Skin epidermis (tissue), 12 donors: Measurements from ENCODE around the gene HBB.
"Not testable (repeated sequence)": the region's sequence is repeated elsewhere in the genome, so short reads cannot be mapped to it uniquely, and the experiment has no call there.

Experiments used
- H3K27ac ChIP-seq, 21 experiments: fragments of 200-600 bp; sonication (generic) in 11 of 21; one replicate each; pipeline ENCODE4 v1.5.0; 2020; ENCODE audit warnings: mild to moderate bottlenecking in 3 of 21, inconsistent platforms in 2 of 21, moderate library complexity in 2 of 21
- H3K4me3 ChIP-seq, 7 experiments: fragments of 200-600 bp; sonication (generic) in 2 of 7; one replicate each; pipeline ENCODE4 v1.5.0; 2020; ENCODE audit warnings: inconsistent platforms in 2 of 7, mild to moderate bottlenecking in 2 of 7, moderate library complexity in 1 of 7

HBB gene

GRCh38 chr11:5226732-5227310, at the start of gene HBB:
HBB (minus strand) TSS chr11:5227071; CDS start chr11:5227021, 50 bp downstream.
- Histone ChIP-seq H3K4me3 (no peak within 1 kb of the TSS), H3K27ac (no peak within 1 kb of the TSS)

DNA sequence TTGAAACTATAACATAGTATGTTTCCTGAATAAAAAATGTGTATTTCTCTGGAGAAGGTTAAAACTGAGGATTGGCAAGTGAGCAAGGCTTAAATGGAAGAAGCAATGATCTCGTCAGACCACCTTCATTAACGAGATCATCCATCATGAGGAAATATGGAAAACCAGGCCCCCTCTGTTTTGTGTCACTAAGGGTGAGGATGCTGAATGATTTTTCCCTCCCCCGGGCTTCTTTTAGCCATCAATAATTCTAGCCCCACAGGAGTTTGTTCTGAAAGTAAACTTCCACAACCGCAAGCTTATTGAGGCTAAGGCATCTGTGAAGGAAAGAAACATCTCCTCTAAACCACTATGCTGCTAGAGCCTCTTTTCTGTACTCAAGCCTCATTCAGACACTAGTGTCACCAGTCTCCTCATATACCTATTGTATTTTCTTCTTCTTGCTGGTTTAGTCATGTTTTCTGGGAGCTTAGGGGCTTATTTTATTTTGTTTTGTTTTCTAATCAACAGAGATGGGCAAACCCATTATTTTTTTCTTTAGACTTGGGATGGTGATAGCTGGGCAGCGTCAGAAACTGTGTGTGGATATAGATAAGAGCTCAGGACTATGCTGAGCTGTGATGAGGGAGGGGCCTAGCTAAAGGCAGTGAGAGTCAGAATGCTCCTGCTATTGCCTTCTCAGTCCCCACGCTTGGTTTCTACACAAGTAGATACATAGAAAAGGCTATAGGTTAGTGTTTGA, 48.7 kb upstream of the HBB start:
- no peak overlapping the region for H3K27ac ChIP-seq
- no peak overlapping the region for H3K4me3 ChIP-seq

GRCh38 chr11:5274395-5274794, 47.5 kb upstream of the HBB start:
- Histone ChIP-seq H3K4me3 (no peak overlapping the region), H3K27ac (no peak overlapping the region)

- H3K27ac ChIP-seq, result no peak overlapping the region
- no peak overlapping the region for H3K4me3 ChIP-seq
These were observed 45.6 kb upstream of the HBB start for GRCh38 chr11:5272395-5273017.

DNA sequence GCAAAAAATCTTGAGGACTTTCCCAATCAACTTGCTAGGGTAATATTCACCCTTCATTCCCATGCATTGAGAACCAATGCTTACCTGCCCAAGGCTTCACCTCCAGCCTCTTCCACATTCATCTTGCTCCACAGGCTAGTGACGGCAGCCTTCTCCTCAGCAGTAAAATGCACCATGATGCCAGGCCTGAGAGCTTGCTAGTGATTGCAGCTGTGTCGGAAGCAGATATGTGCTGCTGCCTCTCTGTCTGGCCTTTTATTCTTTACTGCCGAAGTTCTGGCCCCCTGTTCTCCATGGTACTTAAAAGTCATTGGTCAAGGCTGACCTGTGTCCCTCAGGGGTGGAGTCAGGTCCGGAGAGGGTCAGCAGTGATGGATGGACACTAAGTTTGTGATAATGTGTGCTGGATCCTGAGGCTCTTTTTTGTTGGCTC, 42.9 kb upstream of the HBB start, which contains the start of gene HBE1:
TSS of gene HBE1 (minus strand) at position 231 of the 433 bp plus-strand sequence. CDS start at position 176, 55 bp downstream.
- no peak within 1 kb of the TSS for H3K4me3 ChIP-seq
- H3K27ac ChIP-seq, result no peak within 1 kb of the TSS

DNA sequence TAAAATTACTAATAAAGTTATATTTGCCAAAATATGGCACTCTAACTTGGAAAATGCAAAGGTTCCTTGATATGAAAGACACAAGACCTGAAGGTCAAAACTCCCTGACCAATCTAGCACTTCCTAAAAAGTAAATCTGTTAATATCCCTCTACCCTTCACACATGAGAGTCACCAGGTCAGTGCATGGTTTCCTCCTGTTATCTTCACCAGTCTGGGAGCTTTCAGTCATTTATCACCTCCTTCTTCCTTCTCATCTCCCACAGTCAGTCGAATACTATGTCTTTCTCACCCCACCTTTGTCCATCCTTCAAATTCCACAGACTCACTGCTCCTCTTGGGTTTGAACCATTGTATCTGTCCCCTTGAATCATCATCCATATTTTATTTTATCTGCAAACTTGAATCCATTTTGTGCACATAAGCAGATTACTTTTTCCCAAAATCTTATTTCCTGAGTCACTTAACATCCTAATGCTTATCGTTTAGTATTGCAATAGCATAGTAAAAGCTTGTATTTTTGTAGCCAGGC, 40.2 kb upstream of the HBB start:
- Histone ChIP-seq H3K4me3 (no peak overlapping the region), H3K27ac (no peak overlapping the region)

GRCh38 chr11:5266609-5267008, 39.7 kb upstream of the HBB start:
- H3K4me3 ChIP-seq, result no peak overlapping the region

DNA sequence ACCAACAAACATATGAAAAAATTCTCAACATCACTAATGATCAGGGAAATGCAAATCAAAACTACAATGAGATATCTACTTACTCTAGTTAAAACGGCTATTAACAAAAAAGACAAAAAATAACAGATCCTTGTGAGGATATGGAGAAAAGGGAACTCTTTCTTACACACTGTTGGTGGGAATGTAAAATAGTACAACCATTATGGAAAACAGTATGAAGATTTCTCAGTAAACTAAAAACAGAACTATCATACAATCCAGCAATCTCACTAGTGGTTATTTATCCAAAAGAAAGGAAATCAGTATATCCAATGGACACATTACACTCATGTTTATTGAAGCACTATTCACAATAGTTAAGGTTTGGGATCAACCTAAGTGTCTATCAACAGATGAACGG, 39.0 kb upstream of the HBB start:
- Histone ChIP-seq H3K27ac (no peak overlapping the region), H3K4me3 (no peak overlapping the region)

More at GRCh38 chr11:5266609-5267008, 39.7 kb upstream of the HBB start:
- H3K27ac ChIP-seq, result no peak overlapping the region

DNA sequence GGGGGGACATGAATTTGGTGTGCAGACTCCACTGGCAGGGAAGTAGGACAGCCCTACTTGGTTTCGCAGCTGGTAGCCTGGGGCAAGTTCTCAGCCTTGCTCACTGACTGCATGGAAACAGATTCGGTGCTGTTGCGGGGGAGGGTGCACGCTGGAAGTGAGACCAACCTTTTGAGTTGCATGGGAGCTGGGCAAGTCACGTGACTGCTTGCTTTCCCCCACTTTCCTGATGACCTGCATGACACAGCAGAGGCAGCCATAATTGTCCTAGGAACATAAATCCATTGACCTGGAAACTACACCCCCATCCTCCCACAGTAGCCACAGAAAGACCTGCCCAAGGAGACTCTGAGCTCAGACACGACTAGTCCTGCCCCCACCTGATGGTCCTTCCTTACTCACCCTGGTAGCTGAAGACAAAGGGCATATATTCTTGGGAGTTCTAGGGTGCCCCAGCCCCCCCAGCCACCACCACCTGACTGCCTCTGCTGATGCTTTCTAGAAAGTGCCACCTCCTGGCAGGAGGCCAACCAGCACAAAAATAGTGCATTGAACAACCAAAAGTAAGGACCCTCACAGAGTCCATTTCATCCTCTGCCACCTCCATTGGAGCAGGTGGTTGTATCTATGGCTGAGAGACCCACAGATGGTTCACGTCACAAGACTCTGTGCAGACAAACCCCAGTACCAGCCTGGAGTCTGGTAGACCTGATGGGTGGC, 31.8 kb upstream of the HBB start:
- Histone ChIP-seq H3K27ac (no peak overlapping the region), H3K4me3 (no peak overlapping the region)

GRCh38 chr11:5257296-5257695, 30.4 kb upstream of the HBB start:
- H3K4me3 ChIP-seq, result no peak overlapping the region

GRCh38 chr11:5254646-5255413, 28.0 kb upstream of the HBB start, which contains the start of gene HBG2:
HBG2 (minus strand) TSS chr11:5254781; CDS start chr11:5254728, 53 bp downstream.
- H3K4me3 ChIP-seq, H3K27ac ChIP-seq: not testable (repeated sequence)

More at GRCh38 chr11:5257296-5257695, 30.4 kb upstream of the HBB start:
- H3K27ac ChIP-seq, result no peak overlapping the region

- not testable (repeated sequence) for H3K4me3 ChIP-seq, H3K27ac ChIP-seq
These were observed 27.2 kb upstream of the HBB start for GRCh38 chr11:5254023-5254422.

DNA sequence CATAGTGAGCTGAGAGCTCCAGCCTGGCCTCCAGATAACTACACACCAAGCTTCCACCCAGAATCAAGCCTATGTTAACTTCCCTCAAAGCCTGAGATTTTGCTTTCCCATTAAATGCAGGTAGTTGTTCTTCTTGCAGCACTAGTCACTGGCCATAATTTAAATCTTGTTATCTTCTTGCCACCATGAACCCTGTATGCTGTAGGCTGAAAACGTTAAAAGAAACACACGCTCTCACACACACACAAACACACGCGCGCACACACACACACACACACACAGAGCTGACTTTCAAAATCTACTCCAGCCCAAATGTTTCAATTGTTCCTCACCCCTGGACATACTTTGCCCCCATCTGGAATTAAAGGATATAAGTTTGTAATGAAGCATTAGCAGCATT, 26.6 kb upstream of the HBB start:
- H3K27ac ChIP-seq, H3K4me3 ChIP-seq: not testable (repeated sequence)

DNA sequence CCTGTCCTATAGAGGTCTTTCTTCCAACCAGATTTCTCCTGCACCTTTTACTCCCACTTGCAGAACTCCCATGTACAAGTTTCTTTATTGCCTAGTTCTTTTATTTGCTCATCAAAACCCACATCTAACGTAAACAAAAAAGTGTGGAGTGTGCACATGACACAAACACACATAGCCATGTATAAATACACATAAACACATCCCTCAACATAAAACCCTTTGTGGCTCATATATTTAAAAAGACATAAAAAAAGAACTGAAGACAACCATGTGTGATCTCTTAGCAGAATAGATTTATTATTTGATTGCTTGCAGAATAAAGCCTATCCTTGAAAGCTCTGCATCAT, 26.0 kb upstream of the HBB start:
- Histone ChIP-seq H3K4me3 (no peak overlapping the region), H3K27ac (no peak overlapping the region)

GRCh38 chr11:5252192-5252918, 25.5 kb upstream of the HBB start:
- Histone ChIP-seq H3K27ac (no peak overlapping the region), H3K4me3 (no peak overlapping the region)

- no peak overlapping the region for H3K27ac ChIP-seq
- no peak overlapping the region for H3K4me3 ChIP-seq
These were observed 24.9 kb upstream of the HBB start for GRCh38 chr11:5251746-5252145.

DNA sequence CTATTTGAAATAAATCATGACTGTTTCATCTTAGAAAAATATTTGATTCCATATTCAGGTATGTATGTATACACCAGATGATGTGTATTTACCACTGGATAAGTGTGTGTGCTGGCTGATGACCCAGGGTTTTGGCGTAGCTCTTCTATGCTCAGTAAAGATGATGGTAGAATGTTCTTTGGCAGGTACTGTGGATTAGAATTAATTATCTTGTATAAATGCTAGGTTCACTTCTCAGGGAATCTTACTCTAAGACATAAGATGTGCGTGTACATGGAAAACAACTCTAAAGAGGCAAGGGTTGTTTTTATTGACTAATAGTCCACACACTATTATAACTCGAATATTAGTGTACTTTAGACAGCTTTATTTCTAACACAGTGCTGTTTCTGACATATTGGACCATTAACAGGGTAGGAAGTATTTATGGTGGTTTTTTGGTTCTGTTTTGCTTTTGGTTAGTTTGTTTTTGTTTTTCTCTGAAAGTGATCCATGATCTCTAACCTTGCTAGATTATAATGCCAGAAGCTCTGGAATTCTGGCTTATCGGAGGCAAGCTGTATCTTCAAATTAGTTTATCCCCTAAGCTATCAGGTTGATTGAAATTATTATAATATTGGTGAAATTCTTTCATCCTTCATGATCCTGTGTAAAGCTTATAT, 23.8 kb upstream of the HBB start:
- Histone ChIP-seq H3K4me3 (no peak overlapping the region), H3K27ac (no peak overlapping the region)

- H3K4me3 ChIP-seq, H3K27ac ChIP-seq: not testable (repeated sequence)
These were observed 23.0 kb upstream of the HBB start, which contains the start of gene HBG1 for GRCh38 chr11:5249807-5250396. HBG1 (minus strand) TSS chr11:5249857; CDS start chr11:5249804, 53 bp downstream.
